Smooth muscle cell (in vitro differentiated cells): ENCODE measurements around the gene TTC7B. TPM values are rescaled to one million over a fixed set of nuclear protein-coding genes. Genes with fewer than 3 reads are reported as not detected.

Source experiments
- DNase-seq: peaks from one replicate; lab custom pipeline; 2025; ENCODE audit not compliant: unreplicated experiment; lab: John Stamatoyannopoulos, UW
- H2AFZ ChIP-seq: fragments of 200-600 bp; sonication (generic); 2 replicates; pipeline ENCODE4 v1.6.0; 2016; ENCODE audit warnings: antibody characterized with exemption, low read depth, mild to moderate bottlenecking
- H3F3A ChIP-seq: fragments of 200-600 bp; sonication (generic); 2 replicates; pipeline ENCODE4 v1.6.0; 2017; ENCODE audit warnings: antibody characterized with exemption, low read depth
- H3K27ac ChIP-seq: fragments of 200-600 bp; sonication (generic); 2 replicates; pipeline ENCODE4 v1.5.1; 2016; ENCODE audit warnings: low read depth, mild to moderate bottlenecking
- H3K27me3 ChIP-seq: fragments of 200-600 bp; sonication (generic); 2 replicates; pipeline ENCODE4 v1.6.1; 2016; ENCODE audit warnings: low read depth, mild to moderate bottlenecking
- H3K36me3 ChIP-seq: fragments of 200-600 bp; sonication (generic); 2 replicates; pipeline ENCODE4 v1.5.1; 2016; ENCODE audit warnings: low read depth
- H3K4me1 ChIP-seq: fragments of 200-600 bp; sonication (generic); 2 replicates; pipeline ENCODE4 v1.5.1; 2016; ENCODE audit warnings: low read depth
- H3K4me2 ChIP-seq: fragments of 200-600 bp; sonication (generic); 2 replicates; pipeline ENCODE4 v1.6.0; 2016; ENCODE audit warnings: mild to moderate bottlenecking
- H3K4me3 ChIP-seq: fragments of 200-600 bp; sonication (generic); 2 replicates; pipeline ENCODE4 v1.5.1; 2016; ENCODE audit warnings: mild to moderate bottlenecking
- H3K79me2 ChIP-seq: fragments of 200-600 bp; sonication (generic); 2 replicates; pipeline ENCODE4 v1.6.0; 2016; ENCODE audit warnings: low read depth, mild to moderate bottlenecking
- H3K9ac ChIP-seq: fragments of 200-600 bp; sonication (generic); 2 replicates; pipeline ENCODE4 v1.6.0; 2016; ENCODE audit warnings: low read depth
- H3K9me3 ChIP-seq: fragments of 200-600 bp; sonication (generic); replicated peaks from 2 replicates; pipeline ENCODE4 v1.5.1; 2016; ENCODE audit warnings: low read depth
- H4K20me1 ChIP-seq: fragments of 200-600 bp; sonication (generic); 2 replicates; pipeline ENCODE4 v1.6.0; 2016; ENCODE audit warnings: low read depth
- WGBS: methylation state at CpG from one replicate; pipeline ENCODE4 v1.1.7; 2016; ENCODE audit warnings: low lambda C conversion rate; 5-methylcytosine and 5-hydroxymethylcytosine counted together
- polyA plus RNA-seq: library from polyadenylated mRNA; unstranded; fragments of >200 nt; fragmentation: Nextera tagmentation; extraction: Ambion mirVana; gene quantifications from 2 replicates; pipeline ENCODE4 v1.2.1, GENCODE V29; 2016
- total RNA-seq: library from RNA; depleted of rRNA; stranded (reverse); fragments of >200 nt; gene quantifications from 2 replicates; pipeline ENCODE4 v1.2.3, GENCODE V29; 2014
- TF ChIP-seq, protein P1 (sequence below): fragments of 200-600 bp; sonication (generic); IDR thresholded peaks from 2 replicates; pipeline ENCODE4 v1.5.1; 2017; ENCODE audit warnings: borderline replicate concordance, mild to moderate bottlenecking, antibody characterized with exemption; ENCODE audit not compliant: insufficient read depth, poor library complexity, severe bottlenecking

TTC7B gene
- total and polyA plus RNA-seq, 2 experiments from 2014 or later = 22.1 to 54.1 TPM

DNA sequence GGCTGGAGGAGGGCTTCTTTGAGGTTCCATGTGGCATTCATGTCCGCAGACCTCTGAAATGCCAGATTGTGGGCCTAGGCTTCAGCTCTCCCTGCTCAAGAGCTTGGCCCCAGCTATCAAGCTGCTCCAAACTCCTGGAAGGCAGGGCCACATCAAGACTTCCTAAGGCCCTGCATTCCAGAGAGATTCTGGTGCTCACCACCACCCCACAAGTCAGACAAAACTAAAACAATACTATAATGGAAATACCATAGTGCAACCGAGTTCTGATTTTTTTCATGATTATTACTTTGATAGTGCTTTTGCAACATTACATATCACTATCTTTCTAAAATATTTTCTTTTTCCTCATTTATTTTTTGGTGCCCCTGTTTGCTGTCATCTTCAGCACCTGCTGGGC lies 333.1 kb downstream of the TTC7B start:
- Histone ChIP-seq H3K4me1 (no peaks in the 10 kb centered on the region), H3K9me3 (no peaks in the 10 kb centered on the region), H3K36me3 (no peaks in the 10 kb centered on the region), H3K4me2 (no peak overlapping the region), H3K27me3 (no peaks in the 10 kb centered on the region), H3K4me3 (no peak overlapping the region), H3K27ac (no peak overlapping the region), H3K79me2 (no peaks in the 10 kb centered on the region), H4K20me1 (no peaks in the 10 kb centered on the region), H3F3A (no peaks in the 10 kb centered on the region), H2AFZ (no peak overlapping the region), H3K9ac (no peak overlapping the region)
- no peak for DNase-seq
- TF ChIP-seq, protein P1, sequence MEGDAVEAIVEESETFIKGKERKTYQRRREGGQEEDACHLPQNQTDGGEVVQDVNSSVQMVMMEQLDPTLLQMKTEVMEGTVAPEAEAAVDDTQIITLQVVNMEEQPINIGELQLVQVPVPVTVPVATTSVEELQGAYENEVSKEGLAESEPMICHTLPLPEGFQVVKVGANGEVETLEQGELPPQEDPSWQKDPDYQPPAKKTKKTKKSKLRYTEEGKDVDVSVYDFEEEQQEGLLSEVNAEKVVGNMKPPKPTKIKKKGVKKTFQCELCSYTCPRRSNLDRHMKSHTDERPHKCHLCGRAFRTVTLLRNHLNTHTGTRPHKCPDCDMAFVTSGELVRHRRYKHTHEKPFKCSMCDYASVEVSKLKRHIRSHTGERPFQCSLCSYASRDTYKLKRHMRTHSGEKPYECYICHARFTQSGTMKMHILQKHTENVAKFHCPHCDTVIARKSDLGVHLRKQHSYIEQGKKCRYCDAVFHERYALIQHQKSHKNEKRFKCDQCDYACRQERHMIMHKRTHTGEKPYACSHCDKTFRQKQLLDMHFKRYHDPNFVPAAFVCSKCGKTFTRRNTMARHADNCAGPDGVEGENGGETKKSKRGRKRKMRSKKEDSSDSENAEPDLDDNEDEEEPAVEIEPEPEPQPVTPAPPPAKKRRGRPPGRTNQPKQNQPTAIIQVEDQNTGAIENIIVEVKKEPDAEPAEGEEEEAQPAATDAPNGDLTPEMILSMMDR = no peak
- 87% methylated on average over 2 of the region's 2 CpGs for WGBS

DNA sequence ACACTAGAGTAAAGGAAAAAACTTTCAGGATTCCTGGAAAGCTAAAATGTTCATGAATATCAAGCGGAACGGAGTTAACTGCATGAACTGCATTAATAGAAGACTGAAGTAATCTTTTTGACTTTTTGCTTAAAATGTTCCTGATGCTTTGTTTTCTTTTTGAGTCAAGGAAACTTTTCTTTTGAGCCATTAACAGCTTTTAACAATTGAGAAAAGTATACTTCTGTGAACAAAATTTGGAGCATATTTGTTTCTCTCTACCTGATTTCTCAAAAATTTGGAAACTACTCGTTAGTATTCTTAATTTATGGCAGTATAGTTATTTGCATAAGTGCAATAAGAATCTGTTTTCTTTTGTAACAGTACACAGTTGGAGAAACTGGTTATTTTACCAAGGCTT lies 340.9 kb downstream of the TTC7B start:
- Histone ChIP-seq H2AFZ (no peak overlapping the region), H3K79me2 (no peaks in the 10 kb centered on the region), H4K20me1 (no peaks in the 10 kb centered on the region), H3K4me1 (no peaks in the 10 kb centered on the region), H3F3A (no peaks in the 10 kb centered on the region), H3K4me3 (no peak overlapping the region), H3K9ac (no peak overlapping the region), H3K4me2 (no peak overlapping the region), H3K27me3 (no peaks in the 10 kb centered on the region), H3K36me3 (no peaks in the 10 kb centered on the region), H3K27ac (no peak overlapping the region), H3K9me3 (peaks cover 4% of the 10 kb centered on the region)
- TF ChIP-seq, protein P1 = no peak
- WGBS = 70% methylated on average over 3 of the region's 3 CpGs
- no peak for DNase-seq

Other genes with a start within 250 kb of the TTC7B start
- gene RPS6KA5, start 244.2 kb upstream of the TTC7B start, total RNA-seq = 1.5 and 2.8 TPM in 2 replicates
- gene RPS6KA5, start 244.2 kb upstream of the TTC7B start, polyA plus RNA-seq = 1.0 and 2.3 TPM in 2 replicates